Measurements from ENCODE around the gene PRRT4.

Gene PRRT4

DNA sequence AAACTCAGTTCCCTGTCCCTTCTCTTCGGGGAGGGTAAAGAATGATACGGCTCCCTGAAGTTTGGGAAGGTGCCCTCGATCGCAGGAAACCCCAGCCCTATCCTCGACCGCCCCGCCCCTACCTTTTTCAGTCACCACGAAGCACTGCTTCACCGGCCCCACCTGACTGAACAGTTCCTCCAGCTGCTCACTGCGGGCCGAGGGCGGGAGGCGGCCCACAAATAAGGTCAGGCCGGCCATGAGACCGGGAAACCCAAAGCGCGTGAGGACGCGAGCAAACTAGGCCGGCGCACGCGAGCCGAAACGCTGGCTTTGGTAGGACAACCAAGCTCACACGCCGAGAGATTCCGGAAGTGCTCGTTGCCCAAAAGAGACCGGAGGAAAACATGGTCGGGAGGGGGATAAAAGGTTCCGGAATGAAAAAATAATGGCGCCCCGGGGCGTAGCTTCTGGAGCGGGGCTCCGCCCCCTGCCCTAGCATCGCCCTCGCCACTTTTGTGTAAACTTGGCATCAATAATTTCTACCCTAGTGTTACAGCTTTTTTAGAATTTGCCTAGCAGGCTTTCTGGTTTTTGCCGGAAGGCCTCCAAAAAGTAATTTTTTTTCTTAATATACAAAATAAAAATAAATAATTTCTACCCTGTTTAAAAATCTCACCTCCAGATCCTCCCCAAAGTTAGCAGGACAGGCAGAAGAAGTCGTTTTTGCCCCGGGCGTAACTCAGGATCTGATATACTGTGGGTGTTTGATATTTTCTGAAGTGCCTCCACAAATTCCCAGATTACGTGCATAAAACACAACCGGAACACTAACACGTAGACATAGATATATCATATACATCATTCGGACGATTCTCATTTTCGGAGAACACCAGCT lies 17.7 kb downstream of the PRRT4 start, which contains the start of gene RBM28:
Gene RBM28 (minus strand): TSS at position 355 of the 877 bp plus-strand sequence. CDS start 115 bp downstream, at position 240.
- peak; percentile 74 for DNase-seq

DNA sequence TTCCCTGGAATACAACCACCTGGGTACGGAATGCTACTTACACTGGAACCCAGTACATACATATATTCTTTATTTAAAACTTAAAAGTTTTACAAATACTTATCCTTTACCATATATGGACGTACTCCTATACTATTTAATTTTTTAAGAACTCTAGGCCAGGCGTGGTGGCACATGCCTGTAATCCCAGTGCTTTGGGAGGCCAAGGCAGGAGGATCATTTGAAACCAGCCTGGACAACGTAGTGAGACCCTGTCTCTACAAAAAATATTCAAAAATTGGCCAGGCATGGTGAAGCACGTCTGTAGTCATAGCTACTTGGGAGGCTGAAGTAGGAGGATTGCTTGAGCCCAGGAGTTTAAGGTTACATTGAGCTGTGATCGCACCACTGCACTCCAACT lies 19.8 kb downstream of the PRRT4 start:
- DNase-seq: no peak

GRCh38 chr7:128335730-128336129 lies 25.8 kb downstream of the PRRT4 start:
- no peak for DNase-seq

GRCh38 chr7:128324368-128324680 lies 37.2 kb downstream of the PRRT4 start:
- DNase-seq: no peak

GRCh38 chr7:128323459-128324367 lies 37.8 kb downstream of the PRRT4 start:
- no peak for DNase-seq

DNA sequence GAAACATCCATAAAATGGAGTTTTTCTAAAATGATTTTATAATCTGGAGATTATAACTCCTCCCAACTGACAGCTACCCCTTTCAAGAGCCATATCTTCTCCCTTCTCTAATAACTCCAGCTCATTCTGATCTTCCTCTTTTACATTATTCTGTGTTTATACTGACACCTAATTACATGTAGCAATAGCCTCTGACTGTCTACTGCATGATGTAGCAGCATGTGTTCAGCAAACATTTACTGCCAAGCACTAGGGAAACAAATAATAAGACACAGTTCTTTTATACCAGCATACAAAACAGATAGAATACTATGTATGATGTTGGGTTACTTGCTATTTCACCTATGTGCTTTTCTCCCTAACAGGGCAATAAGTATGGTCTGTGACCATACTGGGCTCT lies 38.5 kb downstream of the PRRT4 start:
- no peak for DNase-seq

GRCh38 chr7:128322040-128322643 lies 39.3 kb downstream of the PRRT4 start:
- DNase-seq: no peak

GRCh38 chr7:128321044-128321422 lies 40.5 kb downstream of the PRRT4 start:
- DNase-seq: no peak

DNA sequence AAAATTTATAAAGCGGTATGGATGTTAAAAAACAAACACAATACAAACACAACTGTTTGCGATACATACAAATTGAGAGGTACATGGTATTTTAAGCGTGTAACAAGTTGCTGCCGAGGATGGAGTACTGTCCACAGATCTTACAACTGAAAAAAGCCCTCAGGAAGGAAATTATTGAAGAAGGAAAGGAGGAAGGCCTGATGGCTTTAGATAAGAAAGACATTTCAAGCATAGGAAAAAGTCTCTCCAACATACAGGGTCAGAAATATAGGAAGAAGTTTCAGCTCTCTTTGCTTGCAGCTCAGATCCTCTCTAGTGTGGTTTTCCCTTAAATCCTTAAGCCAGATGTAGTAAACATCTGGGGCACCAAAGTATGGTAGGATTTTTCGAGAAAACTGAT lies 42.8 kb downstream of the PRRT4 start:
- no peak for DNase-seq

DNA sequence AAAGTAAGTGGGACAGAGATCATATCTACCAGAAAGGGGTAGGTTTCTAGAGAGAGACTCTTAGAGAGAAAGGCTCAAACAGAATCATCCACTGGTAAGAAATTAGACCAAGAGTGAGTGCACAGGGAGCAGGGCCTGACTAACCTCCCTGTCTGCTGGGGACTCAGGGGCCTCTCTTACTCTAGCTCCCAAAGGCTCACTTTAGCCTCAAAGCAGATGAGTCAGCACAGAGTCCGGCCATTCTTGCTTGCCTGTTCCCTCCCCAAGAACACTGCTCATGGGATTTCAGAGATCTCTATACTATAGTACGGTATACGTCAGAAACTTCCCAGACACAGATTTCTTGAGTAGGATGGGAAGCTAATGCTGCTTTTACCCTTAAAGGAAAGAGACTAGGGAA lies 50.5 kb downstream of the PRRT4 start:
- no peak for DNase-seq

DNA sequence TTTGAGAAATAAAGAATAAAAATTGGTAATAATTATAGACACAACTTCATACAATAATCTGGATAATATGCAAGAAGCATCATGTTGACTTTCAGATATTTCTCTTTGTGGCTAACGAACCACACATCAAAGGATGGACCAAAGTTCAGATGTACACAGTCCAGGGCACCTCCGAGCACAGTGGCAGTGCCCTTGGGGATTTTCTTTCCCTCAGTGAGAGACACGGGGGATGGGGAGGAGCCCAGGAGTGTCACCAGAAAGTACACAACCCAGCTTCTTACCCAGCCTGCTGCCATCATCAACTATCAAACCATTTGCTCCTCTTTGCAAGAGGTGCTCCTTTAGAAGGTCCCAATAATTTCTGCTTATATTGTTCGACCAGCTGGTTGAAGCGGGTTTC lies 51.0 kb downstream of the PRRT4 start:
- no peak for DNase-seq

DNA sequence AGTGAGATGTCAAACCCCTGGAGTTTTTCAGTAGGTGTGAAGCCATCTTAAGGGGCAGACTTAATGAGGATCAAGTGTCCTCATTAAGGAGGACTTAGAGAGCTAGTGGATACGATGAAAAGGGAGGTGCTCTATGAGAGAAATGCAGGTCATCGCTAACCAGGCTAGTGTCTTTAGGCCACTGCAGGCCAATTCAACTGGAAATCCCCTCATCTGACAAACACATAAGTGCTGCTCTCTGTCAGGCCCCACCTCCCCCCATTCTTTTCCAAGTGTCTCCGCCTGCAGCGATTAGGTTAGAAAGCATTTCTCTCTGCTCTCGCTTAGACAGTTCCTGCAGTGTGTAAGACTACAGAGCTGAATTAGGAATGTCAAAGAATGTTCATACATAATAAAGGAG lies 51.5 kb downstream of the PRRT4 start:
- DNase-seq: no peak

DNA sequence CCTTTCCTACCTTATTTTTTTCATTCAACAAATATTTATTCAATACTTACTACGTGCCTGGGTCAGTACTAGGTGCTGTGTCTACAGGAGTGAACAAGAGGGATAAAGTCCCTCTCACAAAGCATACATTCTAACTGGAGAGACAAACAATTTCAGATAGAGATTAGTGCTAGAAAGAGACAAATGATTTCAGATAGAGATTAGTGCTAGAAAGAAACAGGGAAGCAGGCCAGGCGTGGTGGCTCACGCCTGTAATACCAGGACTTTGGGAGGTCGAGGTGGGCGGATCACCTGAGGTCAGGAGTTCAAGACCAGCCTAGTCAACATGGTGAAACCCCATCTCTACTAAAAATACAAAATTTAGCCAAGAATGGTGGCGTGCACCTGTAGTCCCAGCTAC lies 52.4 kb downstream of the PRRT4 start:
- DNase-seq: no peak

- no peak for DNase-seq
These were observed 54.4 kb downstream of the PRRT4 start for GRCh38 chr7:128307061-128307460.

GRCh38 chr7:128304212-128304611 lies 57.3 kb downstream of the PRRT4 start:
- DNase-seq: no peak

- no peak for DNase-seq
These were observed 57.8 kb downstream of the PRRT4 start for GRCh38 chr7:128303643-128304042.

- DNase-seq: no peak
These were observed 58.4 kb downstream of the PRRT4 start for GRCh38 chr7:128303133-128303532.

DNA sequence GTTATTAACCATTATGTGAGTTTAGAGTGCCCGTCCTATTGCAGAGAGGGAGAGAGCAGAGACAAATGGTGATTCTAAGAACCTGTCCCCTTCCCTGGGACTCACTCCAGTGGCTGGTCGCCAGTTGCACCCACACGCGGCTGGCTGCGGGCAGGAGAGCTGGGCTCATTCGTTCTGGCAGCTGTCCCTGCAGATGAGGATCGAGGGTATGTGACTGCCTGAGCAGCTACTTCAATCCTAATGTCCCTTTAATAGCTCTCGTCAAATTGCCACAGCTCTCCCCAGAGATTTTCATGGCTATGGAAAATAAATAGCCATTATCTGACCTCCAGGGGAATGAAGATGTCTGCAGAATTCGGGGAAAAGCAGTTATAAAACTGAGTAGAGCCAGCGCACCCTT lies 59.4 kb downstream of the PRRT4 start:
- no peak for DNase-seq
